GM12878 (cell line): ENCODE data around the gene OR11A1. TPM values are rescaled to one million over a fixed set of nuclear protein-coding genes. Genes with fewer than 3 reads are reported as not detected.

ENCODE experiments used
- ATAC-seq: fragments of 200-7000 bp; cut with Tn5 transposase; 3 replicates; pipeline ENCODE4 v1.9.1; 2020; ENCODE audit warnings: mild to moderate bottlenecking, moderate library complexity
- BruUV-seq: library from RNA; stranded (reverse); fragments of 400-500 nt; replicated peaks from 2 replicates; lab custom pipeline; 2021; lab: Mats Ljungman, UMichigan
- CTCF ChIA-PET: fragments of 300-600 bp; sonication (Branson Sonifier 250); formaldehyde crosslinking; extraction: SDS; loops from one replicate; lab custom pipeline; 2021; ENCODE audit warnings: inconsistent platforms; lab: Yijun Ruan, JAX
- POLR2A ChIA-PET: fragments of 350-600 bp; formaldehyde crosslinking; extraction: SDS; loops from one replicate; lab custom pipeline; 2021; ENCODE audit warnings: inconsistent platforms; lab: Charles Lee
- RAD21 ChIA-PET: fragments of 300-600 bp; sonication (Branson Sonifier 250); formaldehyde crosslinking; loops from one replicate; lab custom pipeline; 2023; ENCODE audit warnings: antibody characterized with exemption; ENCODE audit not compliant: unreplicated experiment; lab: Charles Lee
- SMC1A ChIA-PET: fragments of 300-600 bp; sonication (Branson Sonifier 250); formaldehyde crosslinking; loops from one replicate; lab custom pipeline; 2023; ENCODE audit not compliant: unreplicated experiment, uncharacterized antibody; lab: Charles Lee
- DNase-seq: peaks from one replicate; pipeline ENCODE4 v3.0.0-alpha.2; 2011; ENCODE audit warnings: low read depth, low spot score
- FAIRE-seq: peaks from 3 replicates; lab custom pipeline; 2011; peaks lifted over from hg19 to GRCh38; lab: Jason Lieb, UNC
- H2AFZ ChIP-seq: 2 replicates; pipeline ENCODE4 v1.6.0; 2011; ENCODE audit warnings: low read depth, low read length, control low read depth; ENCODE audit not compliant: control insufficient read depth
- H3K27ac ChIP-seq: 2 replicates; pipeline ENCODE4 v1.5.1; 2011; ENCODE audit warnings: control low read depth; ENCODE audit not compliant: control insufficient read depth, insufficient read depth
- H3K27me3 ChIP-seq, 2 experiments: replicated peaks in 1 of 2; 2 replicates each; pipeline versions ENCODE4 v1.6.0 to v1.6.1; 2011; ENCODE audit warnings: low read length in 1 of 2; ENCODE audit not compliant: control insufficient read depth in 2 of 2, insufficient read depth in 2 of 2
- H3K36me3 ChIP-seq, 2 experiments: 2 replicates each; pipeline ENCODE4 v1.5.1; 2011; ENCODE audit warnings: low read length in 1 of 2; ENCODE audit not compliant: control insufficient read depth in 2 of 2, insufficient read depth in 2 of 2
- H3K4me1 ChIP-seq: 2 replicates; pipeline ENCODE4 v1.6.1; 2011; ENCODE audit warnings: mild to moderate bottlenecking, low read length, moderate library complexity, mixed read lengths; ENCODE audit not compliant: control insufficient read depth, insufficient read depth
- H3K4me2 ChIP-seq: 2 replicates; pipeline ENCODE4 v1.6.0; 2011; ENCODE audit warnings: control low read depth; ENCODE audit not compliant: control insufficient read depth, insufficient read depth
- H3K4me3 ChIP-seq: fragments of 200-600 bp; sonication (generic); 2 replicates; pipeline ENCODE4 v1.5.1; 2016
- H3K79me2 ChIP-seq: 2 replicates; pipeline ENCODE4 v1.6.0; 2011; ENCODE audit warnings: low read length; ENCODE audit not compliant: control insufficient read depth, insufficient read depth
- H3K9ac ChIP-seq: 2 replicates; pipeline ENCODE4 v1.8.0; 2011; ENCODE audit warnings: low read length, control low read depth, mixed read lengths; ENCODE audit not compliant: control insufficient read depth, insufficient read depth
- H3K9me3 ChIP-seq: replicated peaks from 3 replicates; pipeline ENCODE4 v1.5.1; 2011; ENCODE audit warnings: mild to moderate bottlenecking, low read length; ENCODE audit not compliant: control insufficient read depth, insufficient read depth
- H4K20me1 ChIP-seq: 2 replicates; pipeline ENCODE4 v1.6.0; 2011; ENCODE audit not compliant: control insufficient read depth, insufficient read depth
- IRF4 ChIP-seq: IDR thresholded peaks from 2 replicates; pipeline ENCODE4 v1.6.1; 2011; ENCODE audit warnings: low read depth, low read length
- KDM1A ChIP-seq: fragments of 200-600 bp; sonication (generic); IDR thresholded peaks from 2 replicates; pipeline ENCODE4 v1.6.1; 2016; ENCODE audit warnings: borderline replicate concordance
- MYB ChIP-seq: fragments of 150-350 bp; IDR thresholded peaks from 2 replicates; pipeline ENCODE4 v1.6.1; 2014; ENCODE audit warnings: mild to moderate bottlenecking, low read depth, low read length, borderline replicate concordance
- NR2C1 ChIP-seq: fragments of 450-650 bp; IDR thresholded peaks from 2 replicates; pipeline ENCODE4 v1.6.1; 2017; ENCODE audit warnings: antibody characterized with exemption, mild to moderate bottlenecking, moderate library complexity
- RAD21 ChIP-seq: IDR thresholded peaks from 2 replicates; pipeline ENCODE4 v1.6.1; 2011; ENCODE audit warnings: mild to moderate bottlenecking, low read depth, low read length, moderate library complexity; ENCODE audit not compliant: insufficient read depth
- SIN3A ChIP-seq: IDR thresholded peaks from 2 replicates; pipeline ENCODE4 v1.6.1; 2012; ENCODE audit warnings: low read depth, low read length, improper control_type of control experiment
- SKIL ChIP-seq: fragments of 450-650 bp; IDR thresholded peaks from 2 replicates; pipeline ENCODE4 v1.6.1; 2017; ENCODE audit warnings: mild to moderate bottlenecking, low read depth, inconsistent platforms; ENCODE audit not compliant: poor library complexity, severe bottlenecking
- SPI1 ChIP-seq: IDR thresholded peaks from 2 replicates; pipeline ENCODE4 v1.6.1; 2011; ENCODE audit warnings: low read depth, mild to moderate bottlenecking, low read length, moderate library complexity, borderline replicate concordance; ENCODE audit not compliant: insufficient read depth
- TCF12 ChIP-seq: IDR thresholded peaks from 2 replicates; pipeline ENCODE4 v1.6.1; 2011; ENCODE audit warnings: low read depth, mild to moderate bottlenecking, low read length
- ZBED1 ChIP-seq: IDR thresholded peaks from 2 replicates; pipeline ENCODE4 v1.6.1; 2016; ENCODE audit warnings: borderline replicate concordance
- ZNF217 ChIP-seq: fragments of 450-650 bp; IDR thresholded peaks from 2 replicates; pipeline ENCODE4 v1.6.1; 2017; ENCODE audit warnings: antibody characterized with exemption, mild to moderate bottlenecking
- WGBS: methylation state at CpG from one replicate; pipeline ENCODE4 v1.1.6; 2016; ENCODE audit warnings: low lambda C conversion rate; ENCODE audit not compliant: insufficient replicate concordance, insufficient coverage; ENCODE audit errors: missing lambda C conversion rate; 5-methylcytosine and 5-hydroxymethylcytosine counted together
- in situ Hi-C: fragments of 300-500 bp; cut with MboI; formaldehyde crosslinking; loops from 9 replicates; pipeline ENCODE4 v1.14.3; 2018; ENCODE audit warnings: mixed read lengths
- intact Hi-C: fragments of 100-400 bp; cut with micrococcal nuclease; formaldehyde crosslinking; loops from one replicate; pipeline ENCODE4 v1.14.2; 2022; ENCODE audit not compliant: unreplicated experiment
- polyA plus RNA-seq, 11 experiments: library from polyadenylated mRNA; depleted of rRNA in 4 of 11; unstranded in 6 of 11; stranded (reverse) in 5 of 11; fragments of >200 nt; fragmentation: Nextera tagmentation in 4 of 11; fragmentation: Illumina TruSeq in 1 of 11; extraction: Ambion mirVana in 4 of 11; extraction: Trizol in 1 of 11; gene quantifications; 1 replicate in 1 of 11; 2 replicates in 10 of 11; pipeline versions ENCODE4 v1.2.1 to v1.2.3, GENCODE V29; 2011 to 2016; ENCODE audit warnings: inconsistent platforms in 2 of 11, missing spikeins in 2 of 11, low read depth in 1 of 11
- total RNA-seq, 4 experiments: library from RNA; depleted of rRNA in 3 of 4; stranded (reverse); fragments of >200 nt in 3 of 4; fragmentation: Illumina TruSeq in 1 of 4; extraction: Trizol in 1 of 4; gene quantifications; 2 replicates each; pipeline versions ENCODE4 v1.2.1 to v1.2.3, GENCODE V29; 2013 to 2021

OR11A1 gene
- total and polyA plus RNA-seq, 10 of the 15 experiments (the other 5 are each of a cell fraction or from before 2014, with no cell fraction given): not detected

- no peaks in the 10 kb centered on the region for H3K36me3 ChIP-seq
- DNase-seq (no peak), FAIRE-seq (no peak), ATAC-seq (no peak)
- H3K4me3 ChIP-seq: no peak overlapping the region
- in situ Hi-C loops: no loop called here
- no peaks in the 10 kb centered on the region for H4K20me1 ChIP-seq
- ChIA-PET RAD21 (no interaction called here), SMC1A (no interaction called here), POLR2A (no interaction called here), CTCF (no interaction called here)
- no peaks in the 10 kb centered on the region for H3K4me1 ChIP-seq
- intact Hi-C loops: no loop called here
- no peaks in the 10 kb centered on the region for H3K27me3 ChIP-seq
- TF ChIP-seq RAD21: no peak
- no peak for TF ChIP-seq ZBED1
- TF ChIP-seq IRF4: no peak
- TF ChIP-seq NR2C1: no peak
- no peak for TF ChIP-seq ZNF217
- TF ChIP-seq KDM1A: no peak
- TF ChIP-seq MYB: no peak
- WGBS: 75% methylated on average over 2 of the region's 2 CpGs
- H3K4me2 ChIP-seq: no peak overlapping the region
- H2AFZ ChIP-seq: no peak overlapping the region
- no peaks in the 10 kb centered on the region for H3K9me3 ChIP-seq
- no peaks in the 10 kb centered on the region for H3K79me2 ChIP-seq
- H3K9ac ChIP-seq: no peak overlapping the region
- BruUV-seq: no TSS peak
- H3K27ac ChIP-seq: no peak overlapping the region
Observed at GRCh38 chr6:29424168-29424567, 32.7 kb downstream of the OR11A1 start.

DNA sequence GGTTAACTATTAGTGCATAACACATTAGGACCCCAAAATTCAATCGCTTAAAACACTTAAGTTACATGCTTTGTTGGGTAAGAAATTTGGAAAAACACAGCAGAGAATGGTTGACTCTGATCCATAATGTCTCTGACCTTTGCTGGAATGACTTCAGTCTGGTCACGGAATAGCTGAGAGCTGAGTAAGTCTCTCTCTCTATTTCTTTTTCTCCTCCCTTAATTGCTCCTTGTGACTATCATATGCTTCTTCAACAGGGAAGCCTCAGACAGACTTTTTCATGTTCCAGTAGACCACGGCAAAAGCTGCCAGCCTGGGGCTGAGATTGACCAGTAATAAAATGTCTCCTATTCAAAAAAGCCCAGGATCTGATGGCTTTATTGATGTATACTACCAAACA lies 37.4 kb downstream of the OR11A1 start:
- no peak for FAIRE-seq
- H3K27ac ChIP-seq: no peak overlapping the region
- POLR2A ChIA-PET: no interaction called here

More for the DNA sequence above, 37.4 kb downstream of the OR11A1 start:
- Histone ChIP-seq H3K27me3 (no peaks in the 10 kb centered on the region), H3K9ac (no peak overlapping the region), H4K20me1 (no peaks in the 10 kb centered on the region), H3K36me3 (no peaks in the 10 kb centered on the region), H3K9me3 (no peaks in the 10 kb centered on the region), H3K79me2 (no peaks in the 10 kb centered on the region), H3K4me2 (no peak overlapping the region), H2AFZ (no peak overlapping the region), H3K4me1 (no peaks in the 10 kb centered on the region), H3K4me3 (no peak overlapping the region)
- in situ Hi-C loops: no loop called here
- intact Hi-C loops: no loop called here
- CTCF ChIA-PET: no interaction called here
- BruUV-seq: no TSS peak
- SMC1A ChIA-PET: no interaction called here
- DNase-seq (no peak), ATAC-seq (no peak)
- RAD21 ChIA-PET: no interaction called here
- no peak for TF ChIP-seq SIN3A
- no peak for TF ChIP-seq SPI1
- no peak for TF ChIP-seq TCF12
- no peak for TF ChIP-seq SKIL
- 2% methylated on average over 3 of the region's 3 CpGs for WGBS
